NCI-H345 treated with DMSO at 0.1 percent for 48 hours (cell line): ENCODE results near the gene KRTAP10-10.
"Not testable (repeated sequence)": the region's sequence is repeated elsewhere in the genome, so short reads cannot be mapped to it uniquely, and the experiment has no call there.

ENCODE experiments used
- DNase-seq: peaks from one replicate; lab custom pipeline; 2025; ENCODE audit not compliant: unreplicated experiment; lab: John Stamatoyannopoulos, UW

The KRTAP10-10 gene, protein sequence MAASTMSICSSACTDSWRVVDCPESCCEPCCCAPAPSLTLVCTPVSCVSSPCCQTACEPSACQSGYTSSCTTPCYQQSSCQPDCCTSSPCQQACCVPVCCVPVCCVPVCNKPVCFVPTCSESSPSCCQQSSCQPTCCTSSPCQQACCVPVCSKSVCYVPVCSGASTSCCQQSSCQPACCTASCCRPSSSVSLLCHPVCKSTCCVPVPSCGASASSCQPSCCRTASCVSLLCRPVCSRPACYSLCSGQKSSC

DNA sequence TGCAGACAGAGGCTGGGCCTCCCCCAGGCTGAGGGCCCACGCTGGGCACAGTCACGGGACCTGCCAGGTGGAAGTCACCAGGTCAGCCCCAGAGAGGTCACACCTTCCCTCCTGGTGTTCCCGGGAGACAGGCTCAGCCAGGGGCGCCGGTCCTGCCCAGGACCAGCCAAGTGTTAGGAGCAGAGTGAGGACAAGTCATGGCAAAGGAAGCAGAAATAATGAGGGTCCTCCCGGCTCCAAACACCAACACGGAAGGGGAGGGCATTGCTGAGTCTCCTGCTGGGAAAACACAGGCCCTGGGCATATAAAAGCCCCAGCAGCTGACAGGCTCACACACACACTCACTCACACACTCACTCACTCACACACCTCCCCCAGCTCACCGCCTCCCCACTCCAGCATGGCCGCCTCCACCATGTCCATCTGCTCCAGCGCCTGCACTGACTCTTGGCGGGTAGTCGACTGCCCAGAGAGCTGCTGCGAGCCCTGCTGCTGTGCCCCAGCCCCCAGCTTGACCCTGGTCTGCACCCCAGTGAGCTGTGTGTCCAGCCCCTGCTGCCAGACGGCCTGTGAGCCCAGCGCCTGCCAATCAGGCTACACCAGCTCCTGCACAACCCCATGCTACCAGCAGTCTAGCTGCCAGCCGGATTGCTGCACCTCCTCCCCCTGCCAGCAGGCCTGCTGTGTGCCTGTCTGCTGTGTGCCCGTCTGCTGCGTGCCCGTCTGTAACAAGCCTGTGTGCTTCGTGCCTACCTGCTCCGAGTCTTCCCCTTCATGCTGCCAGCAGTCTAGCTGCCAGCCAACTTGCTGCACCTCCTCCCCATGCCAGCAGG, at the start of gene KRTAP10-10:
TSS of gene KRTAP10-10 (plus strand) at position 339 of the 833 bp plus-strand sequence. CDS start at position 401, 62 bp downstream.
- no peak for DNase-seq

DNA sequence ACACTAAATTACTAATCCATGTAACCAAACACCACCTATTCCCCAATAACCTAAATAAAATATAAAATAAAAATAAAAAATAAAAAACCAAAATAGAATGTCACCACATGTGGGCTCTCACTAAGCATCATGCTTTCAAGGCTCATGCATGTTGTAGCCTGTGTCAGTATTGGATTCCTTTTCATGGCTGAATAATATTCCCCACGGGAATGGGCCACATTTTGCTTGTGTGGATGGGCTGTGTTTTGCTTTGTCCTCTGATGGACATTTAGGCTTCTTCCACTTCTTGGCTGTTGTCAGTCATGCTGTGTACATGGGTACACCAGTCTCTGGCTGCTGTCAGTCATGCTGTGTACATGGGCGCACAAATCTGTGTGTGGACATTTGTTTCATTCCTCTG, 48.1 kb upstream of the KRTAP10-10 start:
- DNase-seq: no peak

DNA sequence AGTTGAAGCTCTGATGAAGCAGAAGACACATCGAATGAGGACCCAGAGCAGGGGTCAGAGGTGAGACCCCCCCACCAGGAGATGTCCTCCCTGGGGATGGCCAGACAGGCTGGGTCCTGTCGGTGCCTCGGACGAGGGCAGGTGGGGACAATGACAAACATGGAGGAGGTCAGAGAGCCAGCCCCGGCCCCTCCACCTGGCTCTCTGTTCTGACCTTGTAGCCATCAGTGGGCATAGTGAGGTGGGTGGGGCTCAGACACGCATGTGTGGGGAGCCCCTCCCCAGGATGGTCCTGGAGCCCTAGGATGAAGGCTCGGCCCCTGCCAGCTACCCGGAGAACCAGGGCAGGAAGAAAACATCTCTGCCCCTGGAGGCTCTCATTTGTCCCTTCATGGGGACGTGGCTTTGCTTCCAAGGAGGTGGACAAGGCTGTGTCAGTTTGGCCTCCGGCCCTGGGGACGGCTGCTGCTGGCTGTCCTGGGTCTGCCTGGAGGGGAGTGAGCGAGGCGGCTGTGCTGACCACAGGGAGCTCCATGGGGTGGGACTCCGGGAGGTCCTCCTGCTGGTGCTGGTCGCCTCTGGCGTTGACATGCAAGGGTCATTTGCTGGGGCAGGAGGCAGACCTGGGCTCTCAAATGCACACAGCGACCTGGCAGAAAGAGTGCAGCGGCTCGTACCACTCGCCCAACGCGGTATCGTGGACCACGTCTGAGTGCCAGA, 47.4 kb upstream of the KRTAP10-10 start:
- DNase-seq: no peak

DNA sequence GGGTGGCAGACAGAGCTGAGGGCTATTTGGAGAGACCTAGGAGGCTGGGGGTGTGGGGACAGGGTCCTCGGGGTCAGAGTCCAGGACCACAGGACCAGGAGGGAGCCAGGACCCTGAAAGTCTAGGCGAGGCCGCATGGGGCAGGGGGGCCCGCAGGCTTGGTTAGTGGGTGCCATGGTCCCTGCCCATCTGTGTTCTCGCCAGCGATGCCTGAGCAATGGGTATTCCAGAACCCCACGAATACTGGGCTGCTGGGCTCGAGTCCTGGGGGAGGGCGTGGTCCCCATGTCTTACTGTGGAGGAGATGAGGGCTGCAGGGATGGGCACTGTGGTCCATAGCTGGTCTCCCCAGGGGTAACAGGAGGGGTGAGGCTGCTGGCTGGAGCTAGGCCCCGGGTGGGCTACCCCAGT, 46.8 kb upstream of the KRTAP10-10 start:
- DNase-seq: no peak

DNA sequence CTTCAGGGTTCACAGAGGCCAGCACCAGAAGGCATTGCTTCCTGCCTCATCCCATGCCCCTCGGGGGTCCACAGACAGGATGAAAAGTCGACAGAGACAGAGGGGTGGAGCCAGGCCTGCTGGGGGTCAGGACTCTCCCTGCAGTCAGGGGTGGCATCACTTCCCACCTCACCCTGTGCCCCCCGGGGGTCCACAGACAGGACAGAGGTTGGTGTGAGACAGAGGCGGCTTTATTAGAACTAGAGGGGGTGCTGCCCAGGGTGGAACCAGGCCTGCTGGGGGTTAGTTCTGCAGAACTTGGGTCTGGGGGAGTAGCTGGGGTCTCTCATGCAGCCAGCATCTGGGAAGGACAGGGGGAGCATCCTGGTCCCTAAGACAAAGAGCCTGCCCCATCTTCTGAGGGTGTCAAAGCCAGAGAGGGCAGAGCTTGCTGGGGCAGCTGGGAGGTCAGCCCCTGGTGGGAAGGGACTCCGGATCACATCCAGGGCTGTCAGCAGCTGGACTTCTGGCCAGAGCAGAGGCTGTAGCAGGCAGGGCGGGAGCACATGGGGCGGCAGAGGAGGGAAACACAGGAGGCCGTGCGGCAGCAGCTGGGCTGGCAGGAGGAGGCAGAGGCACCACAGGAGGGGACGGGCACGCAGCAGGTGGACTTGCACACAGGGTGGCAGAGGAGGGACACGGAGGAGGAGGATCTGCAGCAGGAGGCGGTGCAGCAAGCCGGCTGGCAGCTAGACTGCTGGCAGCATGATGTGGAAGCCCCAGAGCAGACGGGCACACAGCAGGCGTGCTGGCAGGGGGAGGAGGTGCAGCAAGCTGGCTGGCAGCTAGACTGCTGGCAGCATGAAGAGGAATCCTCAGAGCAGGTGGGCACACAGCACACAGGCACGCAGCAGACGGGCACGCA, 46.0 kb upstream of the KRTAP10-10 start:
- not testable (repeated sequence) for DNase-seq

DNA sequence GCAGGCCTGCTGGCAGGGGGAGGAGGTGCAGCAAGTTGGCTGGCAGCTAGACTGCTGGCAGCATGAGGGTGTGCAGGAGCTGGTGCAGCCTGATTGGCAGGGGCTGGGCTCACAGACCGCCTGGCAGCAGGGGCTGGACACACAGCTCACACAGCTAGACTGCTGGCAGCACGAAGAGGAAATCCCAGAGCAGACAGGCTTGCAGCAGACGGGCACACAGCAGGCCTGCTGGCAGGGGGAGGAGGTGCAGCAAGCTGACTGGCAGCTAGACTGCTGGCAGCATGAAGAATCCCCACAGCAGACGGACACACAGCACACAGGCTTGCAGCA, 45.4 kb upstream of the KRTAP10-10 start:
- DNase-seq: not testable (repeated sequence)

DNA sequence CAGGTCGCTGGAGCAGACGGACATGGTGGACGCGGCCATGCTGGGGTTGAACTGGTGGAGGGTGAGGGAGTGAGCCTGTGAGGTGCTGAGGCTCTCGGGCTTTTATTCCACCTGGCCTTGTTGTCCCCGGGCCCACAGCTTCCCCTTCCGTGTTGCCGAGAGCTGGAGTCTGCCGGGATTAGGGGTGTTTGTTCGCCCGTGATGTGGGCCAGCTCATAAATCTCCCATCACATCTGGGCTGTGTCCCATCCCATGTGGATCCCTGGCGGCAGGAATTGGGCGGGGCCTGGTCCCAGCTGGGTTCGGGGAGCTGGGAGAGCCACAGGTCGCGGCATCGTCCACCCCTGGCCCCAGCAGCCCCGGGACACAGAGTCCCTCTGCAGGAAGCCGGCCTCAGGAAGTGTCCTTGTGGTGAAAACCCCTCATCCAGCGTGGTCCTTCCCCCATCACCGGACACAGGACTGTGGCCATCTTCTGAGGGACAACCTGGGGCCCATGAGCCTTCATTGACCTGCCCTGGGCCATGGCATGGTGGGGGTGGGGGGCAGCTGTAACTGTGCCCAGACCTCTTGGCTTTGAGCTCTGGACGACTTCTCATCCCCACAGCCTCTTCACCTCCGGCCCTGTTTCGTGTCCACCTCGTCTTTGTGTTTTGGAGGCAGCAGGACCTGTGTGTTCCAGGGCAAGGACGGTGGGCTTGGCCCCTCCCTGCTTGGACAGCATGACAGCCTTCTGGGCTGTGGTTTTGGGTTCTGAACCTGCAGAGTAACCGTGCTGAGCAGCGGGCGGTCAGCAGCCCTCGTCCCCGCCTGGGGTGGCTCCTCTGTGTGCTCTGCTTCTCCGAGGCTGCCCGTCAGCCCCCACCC, 44.5 kb upstream of the KRTAP10-10 start, which contains the start of gene KRTAP10-6:
TSS of gene KRTAP10-6 (minus strand) at position 60 of the 866 bp plus-strand sequence. CDS start at position 39, 21 bp downstream.
- DNase-seq: no peak

DNA sequence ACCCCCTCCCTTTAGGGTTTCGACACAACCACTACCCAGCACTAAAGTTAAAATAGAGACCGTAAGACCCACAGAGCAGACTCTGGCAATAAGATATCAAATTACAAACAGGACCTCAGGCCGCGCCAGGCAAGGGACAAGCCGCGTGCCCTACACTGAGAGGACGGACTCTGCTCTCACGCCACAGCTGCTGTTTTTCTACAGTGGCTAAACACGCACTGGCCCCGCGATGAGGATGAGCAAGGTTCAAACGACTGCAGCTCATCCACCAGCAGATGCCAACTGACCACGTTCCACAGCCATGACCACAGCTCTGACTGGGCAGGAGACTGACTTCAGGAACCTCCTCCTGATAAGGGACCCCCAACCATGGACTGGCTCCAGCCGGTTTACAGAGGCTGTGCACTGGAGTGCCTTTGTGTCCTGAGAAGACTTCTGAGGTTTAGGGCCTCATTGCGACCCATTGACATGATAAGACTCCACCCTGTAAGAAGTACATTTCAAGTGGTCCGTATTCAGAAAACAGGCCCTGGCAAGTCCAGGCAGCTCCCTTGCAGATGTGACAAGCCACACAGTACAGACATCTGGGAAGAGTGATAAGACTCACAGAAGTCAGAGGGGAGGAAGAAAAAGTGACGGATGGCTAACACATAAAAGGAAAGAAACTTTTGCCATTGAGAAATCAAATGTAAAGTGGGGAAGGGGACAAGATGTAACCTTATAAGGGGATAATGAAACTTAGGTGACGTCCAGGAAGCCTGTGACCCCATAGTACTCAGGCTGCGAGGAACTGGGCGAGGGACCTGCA, 43.4 kb upstream of the KRTAP10-10 start:
- no peak for DNase-seq

DNA sequence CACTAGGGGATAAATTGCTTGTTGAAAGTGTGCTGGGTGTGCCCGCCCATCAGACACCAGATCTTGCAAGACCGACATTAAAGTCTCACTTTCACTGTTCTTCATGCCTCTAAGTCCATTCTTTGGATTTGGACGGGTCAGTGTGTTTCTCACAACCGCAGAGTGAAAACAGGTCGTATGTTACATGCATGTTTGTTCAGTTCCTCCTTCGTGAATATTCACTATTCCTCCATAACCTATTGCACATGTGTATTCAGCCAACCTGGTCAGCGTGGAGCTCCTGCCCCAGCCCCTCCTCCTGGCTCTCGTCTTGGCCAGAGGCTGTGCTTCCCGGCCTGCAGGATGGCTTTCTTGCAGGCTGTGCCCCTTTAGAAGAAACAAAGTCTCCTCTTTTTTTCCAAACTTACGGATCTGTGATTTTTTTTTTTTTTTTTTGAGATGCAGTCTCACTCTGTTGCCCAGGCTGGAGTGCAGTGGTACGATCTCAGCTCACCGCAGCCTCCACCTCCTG, 42.7 kb upstream of the KRTAP10-10 start:
- DNase-seq: no peak

DNA sequence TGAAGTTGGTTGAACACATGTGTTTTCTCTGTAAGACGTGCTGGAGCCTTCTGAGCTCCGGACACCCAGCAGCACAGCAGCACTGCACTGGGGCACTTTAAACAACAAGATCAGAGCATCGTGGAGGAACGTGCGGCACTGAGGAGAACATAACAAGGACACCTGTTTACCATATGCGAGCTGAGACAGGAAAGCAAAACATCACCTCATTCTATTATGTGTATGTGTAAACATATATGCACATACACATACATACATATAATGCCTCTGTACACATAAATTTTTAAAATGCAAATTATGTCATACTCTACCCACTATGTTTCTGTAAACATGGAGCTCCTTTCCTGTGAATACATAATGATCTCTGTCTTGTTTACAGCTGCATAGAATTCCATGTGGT, 41.6 kb upstream of the KRTAP10-10 start:
- no peak for DNase-seq

DNA sequence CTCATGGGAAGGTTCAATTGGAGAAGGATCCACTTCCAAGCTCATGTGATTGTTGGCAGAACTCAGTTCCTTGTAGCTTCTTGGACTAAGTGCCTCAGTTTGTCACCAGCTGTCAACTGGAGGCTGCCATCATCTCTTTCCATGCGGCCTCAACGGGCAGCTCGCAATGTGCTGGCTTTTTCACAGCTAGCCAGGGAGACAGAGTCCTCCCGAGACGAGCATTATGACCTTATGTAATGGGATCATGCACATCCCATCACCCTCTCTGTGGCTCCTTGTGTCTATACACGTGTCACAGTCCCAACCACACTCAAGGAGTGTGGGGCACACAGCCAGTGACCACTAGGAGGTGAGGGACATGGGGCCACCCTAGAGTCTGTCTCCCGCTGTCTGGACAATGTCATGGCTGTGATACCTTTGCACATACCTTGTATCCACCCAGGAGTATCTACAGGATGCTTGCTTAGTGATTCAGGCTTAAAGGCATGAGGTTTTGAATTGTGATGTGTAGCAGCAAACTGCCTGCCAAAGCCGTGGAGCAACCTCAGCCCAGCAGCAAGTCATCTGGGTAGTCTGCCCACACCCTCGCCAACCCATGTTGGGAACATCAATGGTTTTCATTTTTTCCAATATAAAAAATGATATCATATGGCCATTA, 41.0 kb upstream of the KRTAP10-10 start:
- DNase-seq: no peak

DNA sequence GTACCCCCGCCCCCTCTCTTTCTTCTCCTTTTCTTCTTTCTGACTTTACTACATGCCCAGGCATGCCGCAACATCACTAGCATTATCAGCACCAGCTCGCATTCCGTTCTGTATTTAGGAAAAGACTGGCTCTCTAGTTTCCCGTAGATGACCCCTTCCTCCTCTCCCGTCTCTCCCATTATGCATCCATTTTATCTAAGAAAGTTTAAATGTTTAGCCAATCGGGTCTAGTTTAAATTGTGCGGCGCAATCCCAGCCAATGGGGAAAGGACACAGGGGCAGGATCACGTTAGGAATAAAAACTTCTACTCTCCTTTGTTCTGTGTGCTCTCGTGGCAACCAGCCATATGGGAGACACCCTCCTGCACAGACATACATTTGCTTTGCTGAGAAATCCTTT, 39.1 kb upstream of the KRTAP10-10 start:
- DNase-seq: no peak

DNA sequence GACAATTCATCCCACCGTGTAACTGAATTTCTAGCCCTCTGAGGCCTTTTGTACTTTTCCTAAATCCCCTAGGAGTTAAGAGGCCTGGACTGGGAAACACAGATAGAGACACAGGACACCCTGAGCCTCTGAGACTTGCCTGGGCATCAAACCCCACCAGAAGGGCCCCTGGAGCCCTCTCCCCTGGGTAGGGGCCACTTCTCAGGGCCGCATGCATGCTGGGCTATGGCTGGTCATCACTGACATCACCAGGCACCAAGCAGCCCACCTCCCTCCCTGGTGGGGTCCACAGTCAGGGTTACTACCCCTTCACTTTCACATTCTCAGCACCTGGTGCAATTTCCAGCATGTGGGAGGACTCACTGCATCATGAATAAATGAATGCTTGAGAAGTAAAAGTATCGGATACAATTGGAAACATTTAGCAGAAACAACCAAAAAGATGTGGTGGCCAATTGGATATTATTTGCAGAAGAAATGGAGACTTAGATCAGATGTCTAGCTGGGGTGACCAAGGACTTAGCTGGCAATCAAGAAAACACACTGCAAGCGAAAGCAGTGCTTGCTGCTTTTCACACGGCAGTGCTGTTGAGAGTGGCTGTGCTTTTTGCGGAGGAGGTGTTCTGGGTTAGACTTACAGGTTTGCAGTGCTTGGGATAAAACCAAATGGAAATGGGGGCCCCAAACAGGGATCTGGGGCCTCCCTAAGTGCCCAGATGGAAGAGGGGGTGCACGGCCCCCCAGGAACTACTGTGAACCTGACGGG, 37.7 kb upstream of the KRTAP10-10 start:
- DNase-seq: no peak

DNA sequence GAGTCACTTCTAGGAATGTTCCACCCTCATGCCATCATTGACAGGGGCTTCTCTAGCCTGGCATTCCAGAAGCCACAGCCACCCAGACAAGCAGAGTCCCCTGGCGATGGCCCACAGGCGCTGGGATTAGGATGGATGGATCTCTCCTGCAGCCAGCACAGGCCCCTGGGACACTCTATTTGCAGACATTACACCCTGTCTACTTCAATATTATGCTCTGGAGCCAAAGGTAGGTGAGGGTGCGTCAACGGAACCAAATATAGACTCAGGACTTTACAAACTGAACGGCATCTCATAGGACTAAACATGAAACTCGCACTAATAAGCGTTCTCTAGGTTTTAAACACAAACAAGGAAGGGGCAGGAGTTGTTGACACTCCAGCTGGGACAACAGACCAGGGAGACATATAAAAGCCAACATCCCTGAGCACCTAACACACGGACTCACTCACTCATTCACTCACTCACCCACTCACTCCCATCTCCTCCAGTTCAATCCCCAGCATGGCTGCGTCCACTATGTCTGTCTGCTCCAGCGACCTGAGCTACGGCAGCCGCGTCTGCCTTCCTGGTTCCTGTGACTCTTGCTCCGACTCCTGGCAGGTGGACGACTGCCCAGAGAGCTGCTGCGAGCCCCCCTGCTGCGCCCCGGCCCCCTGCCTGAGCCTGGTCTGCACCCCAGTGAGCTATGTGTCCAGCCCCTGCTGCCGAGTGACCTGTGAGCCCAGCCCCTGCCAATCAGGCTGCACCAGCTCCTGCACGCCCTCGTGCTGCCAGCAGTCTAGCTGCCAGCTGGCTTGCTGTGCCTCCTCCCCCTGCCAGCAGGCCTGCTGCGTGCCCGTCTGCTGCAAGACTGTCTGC, 36.8 kb upstream of the KRTAP10-10 start, which contains the start of gene KRTAP10-7:
TSS of gene KRTAP10-7 (plus strand) at position 480 of the 861 bp plus-strand sequence. CDS start at position 505, 25 bp downstream.
- not testable (repeated sequence) for DNase-seq

DNA sequence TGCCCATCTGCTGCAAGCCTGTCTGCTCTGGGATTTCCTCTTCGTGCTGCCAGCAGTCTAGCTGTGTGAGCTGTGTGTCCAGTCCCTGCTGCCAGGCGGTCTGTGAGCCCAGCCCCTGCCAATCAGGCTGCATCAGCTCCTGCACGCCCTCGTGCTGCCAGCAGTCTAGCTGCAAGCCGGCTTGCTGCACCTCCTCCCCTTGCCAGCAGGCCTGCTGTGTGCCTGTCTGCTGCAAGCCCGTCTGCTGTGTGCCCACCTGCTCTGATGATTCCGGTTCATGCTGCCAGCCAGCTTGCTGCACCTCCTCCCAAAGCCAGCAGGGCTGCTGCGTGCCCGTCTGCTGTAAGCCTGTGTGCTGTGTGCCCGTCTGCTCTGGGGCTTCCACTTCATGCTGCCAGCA, 36.1 kb upstream of the KRTAP10-10 start:
- not testable (repeated sequence) for DNase-seq
